Stimulated activated CD4-positive, alpha-beta T cell treated with anti-CD3 and anti-CD28 coated beads, TNF-alpha, amount 100 ng/mL, for 48 hours (primary cell): Measurements from ENCODE around the gene ERC1.
"Not testable (repeated sequence)": the region's sequence is repeated elsewhere in the genome, so short reads cannot be mapped to it uniquely, and the experiment has no call there.

Experiments used
- DNase-seq, 3 donors: peaks; one replicate each; pipeline ENCODE4 v3.0.0-alpha.2; 2020; ENCODE audit warnings: low read depth in 3 of 3

Gene ERC1

DNA sequence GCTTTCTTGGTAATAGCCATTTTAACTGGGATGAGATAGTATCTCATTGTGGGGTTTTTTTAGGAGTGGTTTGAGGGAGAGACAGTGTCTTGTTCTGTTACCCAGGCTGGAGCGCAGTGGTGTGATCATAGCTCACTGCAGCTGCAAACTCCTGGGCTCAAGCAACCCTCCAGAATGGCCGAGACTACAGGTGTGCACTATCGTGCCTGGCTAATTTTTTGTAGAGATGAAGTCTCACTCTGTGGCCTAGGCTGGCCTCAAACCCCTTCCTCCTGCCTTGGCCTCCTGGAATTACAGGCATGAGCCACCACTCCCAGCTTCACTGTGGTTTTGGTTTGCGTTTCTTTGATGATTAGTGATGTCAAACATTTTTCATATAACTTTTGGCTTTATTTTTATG is 293.6 kb downstream of the ERC1 start:
- DNase-seq = no peak

DNA sequence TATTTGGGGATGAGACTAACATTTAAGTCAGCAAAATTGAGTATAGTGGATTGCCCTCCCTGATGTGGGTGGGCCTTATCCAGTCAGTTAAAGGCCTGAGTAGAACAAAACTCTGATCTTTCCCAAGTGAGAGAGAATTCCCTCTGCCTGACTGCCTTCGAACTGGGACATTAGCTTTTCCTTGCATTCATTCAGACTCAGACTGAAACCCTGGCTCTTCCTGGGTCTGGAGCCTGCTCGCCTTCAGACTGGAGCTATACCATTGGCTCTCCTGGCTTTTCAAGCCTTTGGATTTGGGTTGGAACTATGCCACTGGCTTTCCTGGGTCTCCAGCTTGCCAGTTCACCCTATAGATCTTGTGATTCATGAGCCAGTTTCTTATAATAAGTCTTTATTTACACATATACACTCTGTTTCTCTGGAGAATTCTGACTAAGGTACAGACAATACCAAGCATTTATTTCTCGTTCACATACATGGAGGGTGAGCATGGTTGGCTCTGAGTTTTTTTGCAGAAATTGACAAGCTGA is 296.5 kb downstream of the ERC1 start:
- no peak for DNase-seq

DNA sequence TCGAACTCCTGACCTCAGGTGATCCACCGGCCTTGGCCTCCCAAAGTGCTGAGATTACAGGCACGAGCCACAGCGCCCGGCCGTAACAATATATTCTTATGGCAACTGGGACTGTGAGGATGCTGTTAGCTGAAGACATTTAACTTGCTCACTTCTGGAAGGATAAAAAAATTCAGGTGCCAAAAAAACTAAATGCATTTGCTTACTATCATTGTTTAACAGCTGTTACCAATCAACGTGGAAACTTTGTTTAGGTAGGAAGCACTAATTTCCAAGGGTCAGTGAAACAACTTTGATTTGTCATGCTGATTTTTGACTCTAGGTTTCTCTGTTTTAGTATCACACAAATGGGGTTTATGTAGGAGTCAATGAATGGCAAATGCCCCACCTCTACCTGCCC is 297.3 kb downstream of the ERC1 start:
- DNase-seq = no peak

DNA sequence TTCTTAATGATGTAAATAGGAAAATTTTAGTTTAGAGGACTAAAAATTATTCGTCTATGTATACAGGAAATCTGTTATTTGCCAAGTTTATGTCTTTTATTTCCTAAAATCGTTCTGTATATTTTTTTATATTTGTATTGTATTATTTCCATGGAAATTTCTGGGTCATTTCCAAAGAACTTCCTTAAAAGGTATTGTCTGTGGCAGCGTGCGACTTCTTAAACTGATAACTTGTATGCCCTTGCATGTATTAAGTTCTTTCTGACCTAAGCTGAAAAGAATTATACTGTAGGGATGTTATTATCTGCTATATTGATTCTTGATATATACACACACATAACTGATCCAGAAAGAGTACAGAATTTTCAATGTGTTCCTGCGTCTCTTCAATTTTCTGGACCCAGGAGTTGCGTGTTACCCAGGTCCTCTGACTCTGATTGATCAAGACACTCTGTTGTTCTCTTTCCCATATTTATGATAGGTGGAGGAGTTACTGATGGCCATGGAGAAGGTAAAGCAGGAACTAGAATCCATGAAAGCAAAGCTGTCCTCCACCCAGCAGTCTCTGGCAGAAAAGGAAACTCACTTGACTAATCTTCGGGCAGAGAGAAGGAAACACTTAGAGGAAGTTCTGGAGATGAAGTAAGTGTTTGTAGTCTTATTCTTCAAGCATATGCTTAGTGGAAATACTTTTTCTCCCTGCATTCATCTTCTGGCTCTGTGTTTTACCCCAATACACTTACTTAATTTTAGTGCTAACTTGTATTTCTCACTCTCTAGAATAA is 298.5 kb downstream of the ERC1 start:
- DNase-seq = no peak

DNA sequence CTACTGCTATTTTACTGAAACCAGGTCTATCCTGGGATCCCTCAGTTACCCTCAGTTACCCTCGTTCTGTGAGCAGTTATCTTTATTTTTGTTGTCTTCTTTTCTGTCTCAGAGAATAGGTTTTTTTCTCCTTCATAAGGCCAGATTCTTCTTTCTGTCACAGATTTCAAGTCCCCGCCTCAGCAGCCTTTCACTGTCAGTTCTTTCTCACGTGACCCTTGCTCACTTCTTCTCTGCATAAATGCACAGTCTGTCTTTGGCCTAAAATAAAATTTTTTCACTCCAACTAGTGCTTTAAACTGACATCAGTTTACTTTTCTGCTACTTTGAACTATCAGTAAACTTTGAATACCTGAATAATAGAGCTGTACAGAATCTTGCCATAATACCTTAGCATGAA is 299.7 kb downstream of the ERC1 start:
- no peak for DNase-seq

DNA sequence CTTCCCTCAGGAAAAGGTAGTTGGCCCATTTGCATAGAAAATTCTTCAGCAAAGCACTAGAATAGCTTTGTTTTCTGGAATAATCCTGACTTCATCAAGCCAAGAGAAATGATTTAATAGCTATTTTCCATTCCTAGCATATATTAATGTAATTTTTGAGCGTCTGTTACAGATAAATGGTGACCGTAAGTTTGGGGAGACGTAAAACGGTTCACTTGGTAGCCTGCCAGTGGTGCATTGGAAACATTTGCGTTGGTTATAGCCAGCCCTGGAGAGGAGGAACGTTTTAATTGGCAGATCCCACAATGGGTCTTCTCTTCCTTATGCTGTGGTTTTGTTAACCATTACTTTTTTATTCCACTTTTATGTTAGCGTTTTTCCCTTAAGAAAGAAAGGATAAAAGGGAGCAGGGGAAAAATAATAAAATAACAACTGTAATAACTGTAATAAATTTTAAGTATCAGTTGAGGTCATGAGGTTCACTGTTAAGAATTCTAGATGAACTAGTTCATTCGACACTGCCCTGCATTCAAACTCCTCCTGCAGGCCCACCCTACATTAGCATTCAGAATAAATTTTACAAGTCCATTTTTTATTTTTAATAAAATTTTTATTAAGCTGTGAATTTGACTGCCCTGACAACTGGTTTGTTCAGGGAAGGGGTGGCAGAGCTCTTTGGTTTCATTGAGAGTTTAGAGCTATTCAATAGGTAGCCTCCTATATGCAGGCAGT is 300.7 kb downstream of the ERC1 start:
- no peak for DNase-seq

DNA sequence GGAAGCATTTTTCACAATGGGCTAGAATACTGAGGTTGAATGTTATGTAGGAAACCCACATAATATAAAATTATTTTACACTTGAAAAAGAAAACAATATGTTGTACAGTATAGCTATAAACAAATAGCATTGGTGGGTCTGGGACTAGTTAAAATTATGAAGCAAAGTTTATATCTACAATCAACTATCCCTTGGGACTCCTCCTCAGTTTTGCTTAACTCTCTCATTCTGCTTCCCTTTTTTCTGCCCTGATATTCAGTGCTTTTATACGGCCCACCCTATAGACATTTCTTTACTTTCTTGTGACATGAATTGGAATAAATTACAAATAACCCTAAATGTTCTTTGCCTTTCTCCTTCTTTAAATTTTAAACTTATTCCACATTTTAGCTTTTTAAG is 302.9 kb downstream of the ERC1 start:
- DNase-seq = no peak

DNA sequence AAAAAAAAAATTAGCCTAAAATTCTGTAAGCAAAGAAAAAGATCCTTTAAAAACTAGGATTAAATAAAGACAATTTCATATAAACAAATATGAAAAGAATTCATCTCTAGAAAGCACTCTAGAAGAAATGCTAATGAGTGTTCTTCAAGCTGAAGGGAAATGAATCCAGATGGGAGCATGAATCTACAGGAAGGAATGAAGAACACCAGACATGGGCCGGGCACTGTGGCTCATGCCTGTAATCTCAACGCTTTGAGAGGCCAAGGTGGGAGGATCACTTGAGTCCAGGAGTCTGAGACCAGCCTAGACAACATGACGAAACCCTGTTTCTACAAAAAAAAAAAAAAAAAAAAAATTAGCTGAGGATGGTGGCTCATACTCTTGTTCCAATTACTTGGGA is 306.2 kb downstream of the ERC1 start:
- DNase-seq = no peak

DNA sequence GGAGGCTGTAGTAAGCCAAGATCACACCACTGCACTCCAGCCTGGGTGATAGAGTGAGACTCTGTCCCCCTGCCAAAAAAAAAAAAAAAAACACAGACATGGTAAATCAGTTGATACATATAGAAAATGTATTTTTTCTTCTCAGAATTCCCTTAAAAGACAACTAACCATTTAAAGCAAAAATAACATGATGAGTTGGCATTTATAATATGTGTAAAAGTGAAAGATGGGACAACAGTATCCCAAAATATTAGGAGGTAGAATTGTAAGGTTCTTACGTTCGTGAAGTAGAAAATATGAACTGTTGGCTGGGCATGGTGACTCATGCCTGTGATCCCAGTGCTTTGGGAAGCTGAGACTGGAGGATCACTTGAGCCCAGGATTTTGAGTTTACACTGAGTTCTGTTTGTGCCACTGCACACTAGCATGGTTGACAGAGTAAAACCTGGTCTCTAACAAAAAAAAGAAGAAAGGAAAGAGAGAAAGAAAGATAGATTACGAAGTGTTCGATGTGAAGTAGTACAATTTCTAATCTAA is 306.7 kb downstream of the ERC1 start:
- no peak for DNase-seq

DNA sequence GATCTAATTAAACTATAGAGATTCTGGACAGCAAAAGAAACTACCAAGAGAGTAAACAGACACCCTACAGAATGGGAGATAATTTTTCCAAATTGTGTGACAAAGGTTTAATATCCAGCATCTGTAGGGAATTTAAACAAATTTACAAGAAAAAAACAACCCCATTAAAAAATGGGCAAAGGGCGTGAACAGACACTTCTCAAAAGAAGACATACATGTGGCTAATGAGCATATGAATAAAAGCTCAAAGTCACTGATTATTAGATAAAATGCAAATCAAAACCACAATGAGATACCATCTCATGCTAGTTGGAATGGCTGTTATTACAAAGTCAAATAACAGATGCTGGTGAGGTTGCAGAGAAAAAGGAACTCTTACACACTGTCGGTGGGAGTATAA is 309.4 kb downstream of the ERC1 start:
- no peak for DNase-seq

DNA sequence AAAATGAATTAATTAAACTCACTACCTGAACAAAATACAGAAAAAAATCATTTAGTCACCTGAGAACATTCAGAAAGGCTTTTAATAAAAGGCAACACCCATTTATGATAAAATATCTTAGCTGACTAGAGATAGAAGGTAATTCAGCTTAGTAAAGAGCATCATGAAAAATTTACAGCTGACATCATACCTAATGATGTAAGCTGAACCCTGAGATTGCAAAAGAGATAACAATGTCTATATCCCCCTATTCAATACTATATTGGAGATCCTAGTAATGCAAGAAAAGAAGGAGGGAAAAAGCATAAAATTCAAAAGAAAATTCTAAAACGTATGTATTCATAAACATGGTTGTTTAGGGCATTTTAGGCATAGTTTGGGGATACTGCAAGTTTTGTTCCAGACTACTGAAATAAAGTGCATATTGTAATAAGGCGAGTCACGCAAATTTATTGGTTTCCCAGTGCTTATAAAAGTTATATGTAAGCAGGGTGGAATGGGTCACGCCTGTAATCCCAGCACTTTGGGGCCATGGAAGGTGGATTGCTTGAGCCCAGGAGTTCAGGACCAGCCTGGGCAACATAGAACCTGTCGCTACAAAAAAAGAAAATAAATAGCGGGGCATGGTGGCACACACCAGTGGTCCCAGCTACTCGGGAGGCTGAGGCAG is 311.3 kb downstream of the ERC1 start:
- DNase-seq = no peak

DNA sequence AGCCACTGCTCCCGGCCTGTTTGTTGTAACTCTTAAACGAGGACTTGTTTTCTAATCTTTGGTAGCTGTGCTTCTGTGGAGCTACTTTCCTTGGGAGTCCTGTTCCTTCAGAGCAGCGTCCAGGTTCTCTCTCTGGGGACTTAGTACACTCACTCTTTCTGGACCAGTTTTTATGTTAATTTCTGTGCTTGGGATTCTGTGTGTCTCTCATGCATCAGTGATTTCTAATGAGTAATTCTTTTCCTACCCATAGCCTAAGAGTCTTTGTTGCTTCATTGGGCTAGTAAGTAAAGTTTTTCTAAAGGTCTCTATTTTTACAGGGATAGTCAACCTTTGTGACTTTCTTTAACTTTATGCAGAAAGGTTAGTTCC is 314.0 kb downstream of the ERC1 start:
- DNase-seq = no peak

DNA sequence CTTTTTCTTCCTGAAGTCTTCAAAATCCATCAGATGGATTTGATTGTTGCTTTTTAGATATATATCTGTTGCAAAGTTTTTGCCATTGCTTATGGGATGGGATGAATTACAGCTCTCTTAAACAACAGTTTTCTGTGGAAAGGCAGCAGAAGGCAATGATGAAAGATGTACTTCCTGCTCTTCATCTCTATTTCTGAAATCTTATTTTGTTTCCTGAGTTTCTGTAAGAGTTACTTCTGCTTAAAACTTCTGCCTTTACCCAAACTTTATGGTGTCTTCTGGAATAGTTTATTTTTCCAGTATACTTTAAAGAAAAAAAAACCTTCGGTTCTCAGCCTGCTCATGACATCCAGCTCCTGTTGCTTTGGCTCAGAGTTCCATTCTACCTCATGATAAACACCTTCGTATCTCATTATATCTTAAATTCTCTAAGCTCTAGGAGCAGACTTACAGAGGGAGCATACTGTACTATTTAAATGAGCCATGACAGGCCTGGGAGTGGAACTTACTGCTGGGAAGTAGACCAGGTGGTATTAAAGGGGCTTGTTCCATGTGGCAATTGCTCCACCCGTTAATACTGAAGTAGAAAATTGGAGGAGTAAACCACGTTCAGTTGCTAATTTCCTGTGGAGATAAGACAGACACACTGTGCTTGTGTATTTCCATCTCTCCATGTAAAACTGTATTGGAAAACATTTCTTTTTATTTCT is 314.9 kb downstream of the ERC1 start:
- DNase-seq = no peak

DNA sequence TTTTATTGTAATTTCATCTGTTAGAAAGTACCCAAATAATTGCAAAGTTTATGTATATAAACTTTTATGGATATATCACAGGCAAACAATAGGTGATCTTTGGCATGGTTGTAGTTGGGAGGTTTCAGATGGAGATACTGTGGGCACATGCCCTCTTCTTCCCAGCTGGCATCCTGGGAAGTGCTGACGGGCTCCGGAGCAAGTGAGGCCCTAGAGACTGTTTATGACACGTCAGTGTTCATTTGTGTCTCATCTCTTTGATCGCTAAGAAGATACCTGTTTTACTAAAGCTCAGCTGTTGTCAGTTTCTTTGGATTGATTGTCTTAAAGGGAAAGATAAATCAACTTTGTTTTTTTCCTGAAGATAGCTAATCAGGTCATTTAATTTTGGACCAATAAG is 315.8 kb downstream of the ERC1 start:
- DNase-seq = no peak

DNA sequence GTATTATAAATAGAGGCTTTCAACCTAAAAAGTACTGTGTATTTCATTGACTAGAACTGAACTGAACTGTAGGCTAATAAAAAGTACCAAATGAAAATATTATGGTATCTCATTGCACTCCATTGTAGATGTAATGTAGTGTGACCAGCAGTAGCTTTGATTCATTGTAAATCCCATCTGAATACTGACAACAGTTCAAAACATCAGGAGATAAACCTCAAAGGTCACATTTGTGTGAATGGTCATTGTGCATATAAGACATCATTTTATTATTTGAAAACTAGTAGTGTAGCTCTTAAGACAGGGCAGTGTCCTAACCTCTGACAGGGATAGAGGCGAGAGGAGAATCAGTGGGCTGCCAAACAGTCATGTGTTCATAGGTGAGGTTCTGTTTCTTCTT is 316.8 kb downstream of the ERC1 start:
- DNase-seq = no peak

DNA sequence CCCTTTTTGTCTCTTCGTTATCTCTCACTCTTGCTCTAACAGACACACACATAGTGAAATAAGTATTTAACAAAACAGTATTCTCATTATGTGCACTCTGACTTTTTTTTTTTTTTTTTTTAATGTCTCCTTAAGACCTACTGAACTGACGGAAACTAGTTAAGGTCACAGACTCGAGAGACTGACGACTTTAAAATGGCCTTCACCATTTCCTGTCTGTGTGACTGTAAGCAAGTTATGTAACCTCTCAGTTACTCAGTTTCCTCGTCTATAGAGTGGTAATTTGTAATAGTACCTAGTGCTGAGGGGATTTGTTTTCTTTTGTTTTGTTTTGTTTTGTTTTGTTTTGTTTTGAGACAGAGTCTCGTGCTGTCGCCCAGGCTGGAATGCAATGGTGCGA is 318.6 kb downstream of the ERC1 start:
- DNase-seq = no peak

DNA sequence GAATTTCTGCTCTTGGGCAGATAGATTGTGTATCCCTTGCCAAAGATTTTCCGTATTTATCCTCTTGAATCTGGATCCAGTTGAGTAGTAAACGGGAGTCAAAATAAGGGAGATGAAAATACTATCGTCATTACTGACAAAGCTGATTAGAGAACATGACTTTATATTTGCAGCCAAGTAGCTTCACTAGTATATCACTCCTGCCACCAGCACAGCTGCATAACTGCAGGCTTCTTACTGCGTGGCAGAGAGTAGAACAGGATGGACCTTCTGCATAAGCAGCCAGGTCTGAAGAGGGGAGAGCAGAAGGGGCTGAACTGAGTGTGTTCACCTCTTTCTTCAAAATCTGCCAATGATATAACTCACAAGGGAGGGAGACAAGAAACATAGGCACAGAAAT is 319.6 kb downstream of the ERC1 start:
- no peak for DNase-seq

DNA sequence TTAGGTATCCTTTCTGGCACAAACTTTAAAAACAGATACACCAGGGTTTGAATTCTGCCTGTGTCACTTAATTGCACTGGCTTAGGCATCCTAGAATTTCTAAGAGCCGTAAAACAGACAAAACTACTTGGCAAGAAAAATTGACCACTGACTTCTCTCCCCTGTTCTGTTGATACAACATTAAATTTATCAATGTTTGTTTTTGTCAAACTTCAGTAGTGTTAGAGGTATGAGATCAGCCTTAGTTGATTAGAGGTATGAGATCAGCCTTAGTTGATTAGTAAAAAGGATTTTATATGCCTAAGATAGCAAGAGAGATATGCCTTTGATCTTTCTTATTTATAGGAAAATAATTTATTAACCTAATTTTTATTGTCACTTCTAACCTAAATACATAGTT is 320.1 kb downstream of the ERC1 start:
- no peak for DNase-seq

DNA sequence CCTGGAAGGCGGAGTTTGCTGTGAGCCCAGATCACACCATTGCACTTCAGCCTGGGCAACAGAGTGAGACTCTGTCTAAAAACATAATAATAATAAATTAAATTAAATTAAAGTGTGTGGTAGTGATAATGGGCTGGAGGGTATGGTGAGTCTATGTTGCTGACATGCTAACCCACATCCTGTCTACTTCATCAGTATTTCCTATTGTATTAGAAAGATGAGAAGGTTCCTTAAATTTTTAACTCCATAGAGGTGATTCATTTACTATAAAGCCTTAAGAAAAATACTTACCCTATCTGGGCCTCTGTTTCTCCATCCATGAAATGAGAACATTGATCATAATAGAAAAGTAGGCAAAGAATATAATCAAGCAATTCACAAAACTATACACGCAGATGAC is 322.9 kb downstream of the ERC1 start:
- no peak for DNase-seq

DNA sequence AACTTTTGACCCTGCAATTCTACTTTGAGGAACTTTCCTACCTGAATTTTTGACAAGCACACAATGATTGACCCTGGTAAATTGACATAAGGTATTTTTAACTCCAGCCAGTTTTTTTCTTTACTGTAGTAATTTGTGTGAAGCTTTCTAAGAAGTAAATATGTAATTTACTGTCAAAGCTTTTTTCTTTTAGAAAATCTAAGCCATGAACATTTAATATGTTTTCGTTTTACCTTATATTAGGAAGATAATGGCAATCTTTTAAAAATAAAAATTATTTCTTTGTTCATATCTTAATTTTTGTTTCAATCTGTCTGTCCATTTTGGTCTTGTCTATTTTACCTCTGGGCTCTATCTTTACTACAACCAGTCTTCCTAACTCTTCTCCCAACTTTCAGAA is 323.5 kb downstream of the ERC1 start:
- DNase-seq = no peak

DNA sequence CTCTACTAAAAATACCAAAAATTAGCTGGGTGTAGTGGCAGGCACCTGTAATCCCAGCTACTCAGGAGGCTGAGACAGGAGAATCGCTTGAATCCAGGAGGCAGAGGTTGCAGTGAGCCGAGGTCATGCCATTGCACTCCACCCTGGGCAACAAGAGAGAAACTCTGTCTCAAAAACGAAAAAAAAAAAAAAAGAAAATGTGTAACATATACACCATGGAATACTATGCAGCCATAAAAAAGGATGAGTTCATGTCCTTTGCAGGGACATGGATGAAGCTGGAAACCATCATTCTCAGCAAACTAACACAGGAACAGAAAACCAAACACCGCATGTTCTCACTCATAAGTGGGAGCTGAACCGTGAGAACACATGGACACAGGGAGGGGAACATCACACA is 326.0 kb downstream of the ERC1 start:
- not testable (repeated sequence) for DNase-seq
